Measurements from ENCODE around the gene MYCN. TPM values are rescaled to one million over a fixed set of nuclear protein-coding genes. Genes with fewer than 3 reads are reported as not detected.

The MYCN gene
- total and polyA plus RNA-seq, 4 donors: 7.9 to 25.8 (median 16.2) TPM

- Histone ChIP-seq H3K9me3 (ENCODE audit: control insufficient read depth, insufficient read depth, low read length) (no peaks in the 10 kb centered on the region), H3K4me3 (ENCODE audit: low read depth, low read length) (no peak overlapping the region), H3K4me1 (ENCODE audit: control insufficient read depth, insufficient read depth, low read length) (no peaks in the 10 kb centered on the region), H3K27ac (ENCODE audit: low read depth, low read length) (no peak overlapping the region), H3K27me3 (ENCODE audit: control insufficient read depth, insufficient read depth, low read length) (no peaks in the 10 kb centered on the region), H3K36me3 (ENCODE audit: control insufficient read depth, insufficient read depth, low read length) (no peaks in the 10 kb centered on the region)
- WGBS (ENCODE audit: insufficient coverage): no CpG with 5 or more reads among the region's 3 CpGs
- DNase-seq (ENCODE audit: low read depth in 4 of 6, low spot score in 6 of 6): no peak
These were observed 34.9 kb downstream of the MYCN start for GRCh38 chr2:15975261-15975600.

GRCh38 chr2:15975676-15976075 is 35.3 kb downstream of the MYCN start:
- Histone ChIP-seq H3K9me3 (ENCODE audit: control insufficient read depth, insufficient read depth, low read length) (no peaks in the 10 kb centered on the region), H3K4me3 (ENCODE audit: low read depth, low read length) (no peak overlapping the region), H3K27me3 (ENCODE audit: control insufficient read depth, insufficient read depth, low read length) (no peaks in the 10 kb centered on the region), H3K4me1 (ENCODE audit: control insufficient read depth, insufficient read depth, low read length) (no peaks in the 10 kb centered on the region), H3K27ac (ENCODE audit: low read depth, low read length) (no peak overlapping the region), H3K36me3 (ENCODE audit: control insufficient read depth, insufficient read depth, low read length) (no peaks in the 10 kb centered on the region)
- WGBS (ENCODE audit: insufficient coverage): 87% methylated on average over 2 of the region's 5 CpGs
- DNase-seq (ENCODE audit: low read depth in 4 of 6, low spot score in 6 of 6): no peak

GRCh38 chr2:15976354-15976753 is 36.0 kb downstream of the MYCN start:
- Histone ChIP-seq H3K4me3 (ENCODE audit: low read depth, low read length) (no peak overlapping the region), H3K27me3 (ENCODE audit: control insufficient read depth, insufficient read depth, low read length) (no peaks in the 10 kb centered on the region), H3K9me3 (ENCODE audit: control insufficient read depth, insufficient read depth, low read length) (no peaks in the 10 kb centered on the region), H3K27ac (ENCODE audit: low read depth, low read length) (no peak overlapping the region), H3K4me1 (ENCODE audit: control insufficient read depth, insufficient read depth, low read length) (no peaks in the 10 kb centered on the region), H3K36me3 (ENCODE audit: control insufficient read depth, insufficient read depth, low read length) (no peaks in the 10 kb centered on the region)
- WGBS (ENCODE audit: insufficient coverage): 67% methylated on average over 3 of the region's 7 CpGs
- no peak for DNase-seq (ENCODE audit: low read depth in 4 of 6, low spot score in 6 of 6)

- Histone ChIP-seq H3K36me3 (ENCODE audit: control insufficient read depth, insufficient read depth, low read length) (no peaks in the 10 kb centered on the region), H3K4me1 (ENCODE audit: control insufficient read depth, insufficient read depth, low read length) (peaks cover 25% of the 10 kb centered on the region), H3K27me3 (ENCODE audit: control insufficient read depth, insufficient read depth, low read length) (no peaks in the 10 kb centered on the region), H3K27ac (ENCODE audit: low read depth, low read length) (no peak overlapping the region), H3K9me3 (ENCODE audit: control insufficient read depth, insufficient read depth, low read length) (no peaks in the 10 kb centered on the region), H3K4me3 (ENCODE audit: low read depth, low read length) (no peak overlapping the region)
- WGBS (ENCODE audit: insufficient coverage): 79% methylated on average over 4 of the region's 9 CpGs
- no peak for DNase-seq (ENCODE audit: low read depth in 4 of 6, low spot score in 6 of 6)
These were observed 38.9 kb downstream of the MYCN start for GRCh38 chr2:15979051-15979758.

- Histone ChIP-seq H3K27me3 (ENCODE audit: control insufficient read depth, insufficient read depth, low read length) (no peaks in the 10 kb centered on the region), H3K9me3 (ENCODE audit: control insufficient read depth, insufficient read depth, low read length) (no peaks in the 10 kb centered on the region), H3K4me1 (ENCODE audit: control insufficient read depth, insufficient read depth, low read length) (peaks cover 33% of the 10 kb centered on the region), H3K36me3 (ENCODE audit: control insufficient read depth, insufficient read depth, low read length) (no peaks in the 10 kb centered on the region), H3K4me3 (ENCODE audit: low read depth, low read length) (no peak overlapping the region), H3K27ac (ENCODE audit: low read depth, low read length) (no peak overlapping the region)
- DNase-seq (ENCODE audit: low read depth in 4 of 6, low spot score in 6 of 6): no peak
- WGBS (ENCODE audit: insufficient coverage): 75% methylated on average over 5 of the region's 9 CpGs
These were observed 39.6 kb downstream of the MYCN start for GRCh38 chr2:15979759-15980604.

GRCh38 chr2:15980605-15981098 is 40.3 kb downstream of the MYCN start:
- Histone ChIP-seq H3K4me3 (ENCODE audit: low read depth, low read length) (no peak overlapping the region), H3K36me3 (ENCODE audit: control insufficient read depth, insufficient read depth, low read length) (no peaks in the 10 kb centered on the region), H3K4me1 (ENCODE audit: control insufficient read depth, insufficient read depth, low read length) (peaks cover 40% of the 10 kb centered on the region), H3K9me3 (ENCODE audit: control insufficient read depth, insufficient read depth, low read length) (no peaks in the 10 kb centered on the region), H3K27ac (ENCODE audit: low read depth, low read length) (no peak overlapping the region), H3K27me3 (ENCODE audit: control insufficient read depth, insufficient read depth, low read length) (no peaks in the 10 kb centered on the region)
- 61% methylated on average over 10 of the region's 14 CpGs for WGBS (ENCODE audit: insufficient coverage)
- DNase-seq (ENCODE audit: low read depth in 4 of 6, low spot score in 6 of 6): no peak

GRCh38 chr2:15981646-15982045 is 41.3 kb downstream of the MYCN start:
- Histone ChIP-seq H3K36me3 (ENCODE audit: control insufficient read depth, insufficient read depth, low read length) (no peaks in the 10 kb centered on the region), H3K4me3 (ENCODE audit: low read depth, low read length) (no peak overlapping the region), H3K27me3 (ENCODE audit: control insufficient read depth, insufficient read depth, low read length) (no peaks in the 10 kb centered on the region), H3K27ac (ENCODE audit: low read depth, low read length) (no peak overlapping the region), H3K4me1 (ENCODE audit: control insufficient read depth, insufficient read depth, low read length) (peaks cover 48% of the 10 kb centered on the region), H3K9me3 (ENCODE audit: control insufficient read depth, insufficient read depth, low read length) (no peaks in the 10 kb centered on the region)
- DNase-seq (ENCODE audit: low read depth in 4 of 6, low spot score in 6 of 6): no peak
- 87% methylated on average over 8 of the region's 8 CpGs for WGBS (ENCODE audit: insufficient coverage)

- peaks cover 50% of the 10 kb centered on the region for H3K4me1 ChIP-seq (ENCODE audit: control insufficient read depth, insufficient read depth, low read length)
- whole genome bisulfite sequencing (ENCODE audit: insufficient coverage): 57% methylated on average over 3 of the region's 10 CpGs
- DNase-seq (ENCODE audit: low read depth in 4 of 6, low spot score in 6 of 6): peak in 1 of 6 donors; percentile 46
- H3K36me3 ChIP-seq (ENCODE audit: control insufficient read depth, insufficient read depth, low read length): no peaks in the 10 kb centered on the region
- no peaks in the 10 kb centered on the region for H3K27me3 ChIP-seq (ENCODE audit: control insufficient read depth, insufficient read depth, low read length)
- no peaks in the 10 kb centered on the region for H3K9me3 ChIP-seq (ENCODE audit: control insufficient read depth, insufficient read depth, low read length)
- no peak overlapping the region for H3K27ac ChIP-seq (ENCODE audit: low read depth, low read length)
- H3K4me3 ChIP-seq (ENCODE audit: low read depth, low read length): no peak overlapping the region
These were observed 42.1 kb downstream of the MYCN start for GRCh38 chr2:15982285-15983044.

GRCh38 chr2:15983496-15983895 is 43.1 kb downstream of the MYCN start:
- H3K4me1 ChIP-seq (ENCODE audit: control insufficient read depth, insufficient read depth, low read length): peaks cover 50% of the 10 kb centered on the region
- no peak for DNase-seq (ENCODE audit: low read depth in 4 of 6, low spot score in 6 of 6)
- no peaks in the 10 kb centered on the region for H3K9me3 ChIP-seq (ENCODE audit: control insufficient read depth, insufficient read depth, low read length)
- H3K36me3 ChIP-seq (ENCODE audit: control insufficient read depth, insufficient read depth, low read length): no peaks in the 10 kb centered on the region
- no peaks in the 10 kb centered on the region for H3K27me3 ChIP-seq (ENCODE audit: control insufficient read depth, insufficient read depth, low read length)
- no peak overlapping the region for H3K27ac ChIP-seq (ENCODE audit: low read depth, low read length)
- no peak overlapping the region for H3K4me3 ChIP-seq (ENCODE audit: low read depth, low read length)
- WGBS (ENCODE audit: insufficient coverage): 88% methylated on average over 5 of the region's 8 CpGs

Data from spinal cord (tissue), 10 donors.